Smooth muscle cell (in vitro differentiated cells): Measurements from ENCODE around the gene PLCH1. TPM values are rescaled to one million over a fixed set of nuclear protein-coding genes. Genes with fewer than 3 reads are reported as not detected.

Experiments used
- DNase-seq: peaks from one replicate; lab custom pipeline; 2025; ENCODE audit not compliant: unreplicated experiment; lab: John Stamatoyannopoulos, UW
- H2AFZ ChIP-seq: fragments of 200-600 bp; sonication (generic); 2 replicates; pipeline ENCODE4 v1.6.0; 2016; ENCODE audit warnings: antibody characterized with exemption, low read depth, mild to moderate bottlenecking
- H3F3A ChIP-seq: fragments of 200-600 bp; sonication (generic); 2 replicates; pipeline ENCODE4 v1.6.0; 2017; ENCODE audit warnings: antibody characterized with exemption, low read depth
- H3K27ac ChIP-seq: fragments of 200-600 bp; sonication (generic); 2 replicates; pipeline ENCODE4 v1.5.1; 2016; ENCODE audit warnings: low read depth, mild to moderate bottlenecking
- H3K27me3 ChIP-seq: fragments of 200-600 bp; sonication (generic); 2 replicates; pipeline ENCODE4 v1.6.1; 2016; ENCODE audit warnings: low read depth, mild to moderate bottlenecking
- H3K36me3 ChIP-seq: fragments of 200-600 bp; sonication (generic); 2 replicates; pipeline ENCODE4 v1.5.1; 2016; ENCODE audit warnings: low read depth
- H3K4me1 ChIP-seq: fragments of 200-600 bp; sonication (generic); 2 replicates; pipeline ENCODE4 v1.5.1; 2016; ENCODE audit warnings: low read depth
- H3K4me2 ChIP-seq: fragments of 200-600 bp; sonication (generic); 2 replicates; pipeline ENCODE4 v1.6.0; 2016; ENCODE audit warnings: mild to moderate bottlenecking
- H3K4me3 ChIP-seq: fragments of 200-600 bp; sonication (generic); 2 replicates; pipeline ENCODE4 v1.5.1; 2016; ENCODE audit warnings: mild to moderate bottlenecking
- H3K79me2 ChIP-seq: fragments of 200-600 bp; sonication (generic); 2 replicates; pipeline ENCODE4 v1.6.0; 2016; ENCODE audit warnings: low read depth, mild to moderate bottlenecking
- H3K9ac ChIP-seq: fragments of 200-600 bp; sonication (generic); 2 replicates; pipeline ENCODE4 v1.6.0; 2016; ENCODE audit warnings: low read depth
- H3K9me3 ChIP-seq: fragments of 200-600 bp; sonication (generic); replicated peaks from 2 replicates; pipeline ENCODE4 v1.5.1; 2016; ENCODE audit warnings: low read depth
- H4K20me1 ChIP-seq: fragments of 200-600 bp; sonication (generic); 2 replicates; pipeline ENCODE4 v1.6.0; 2016; ENCODE audit warnings: low read depth
- WGBS: methylation state at CpG from one replicate; pipeline ENCODE4 v1.1.7; 2016; ENCODE audit warnings: low lambda C conversion rate; 5-methylcytosine and 5-hydroxymethylcytosine counted together
- polyA plus RNA-seq: library from polyadenylated mRNA; unstranded; fragments of >200 nt; fragmentation: Nextera tagmentation; extraction: Ambion mirVana; gene quantifications from 2 replicates; pipeline ENCODE4 v1.2.1, GENCODE V29; 2016
- total RNA-seq: library from RNA; depleted of rRNA; stranded (reverse); fragments of >200 nt; gene quantifications from 2 replicates; pipeline ENCODE4 v1.2.3, GENCODE V29; 2014
- TF ChIP-seq, protein P1 (sequence below): fragments of 200-600 bp; sonication (generic); IDR thresholded peaks from 2 replicates; pipeline ENCODE4 v1.5.1; 2017; ENCODE audit warnings: borderline replicate concordance, mild to moderate bottlenecking, antibody characterized with exemption; ENCODE audit not compliant: insufficient read depth, poor library complexity, severe bottlenecking

The PLCH1 gene
- total and polyA plus RNA-seq, 2 experiments from 2014 or later, result 0.36 TPM; not detected in 1

DNA sequence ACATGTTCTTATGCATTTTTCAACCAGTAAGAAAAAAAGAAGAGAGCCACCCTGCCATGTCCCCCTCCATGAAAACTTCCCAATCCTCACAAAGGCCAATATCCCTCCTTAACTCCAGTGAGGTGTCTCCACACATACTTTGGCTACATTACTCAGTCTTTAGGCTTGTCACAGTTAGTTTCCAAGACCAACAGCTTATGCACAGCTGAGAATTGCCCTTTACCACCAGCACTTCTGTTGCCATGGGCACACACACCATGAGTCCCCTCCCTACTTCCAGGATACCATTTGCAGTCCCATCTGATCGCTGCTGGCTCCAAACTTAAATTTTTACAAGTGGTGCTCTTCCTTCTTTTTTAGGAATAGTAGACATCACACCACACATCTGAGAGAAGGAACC lies 301.1 kb downstream of the PLCH1 start:
- no peaks in the 10 kb centered on the region for H3K27me3 ChIP-seq
- no peaks in the 10 kb centered on the region for H4K20me1 ChIP-seq
- no peak for DNase-seq
- TF ChIP-seq, protein P1, sequence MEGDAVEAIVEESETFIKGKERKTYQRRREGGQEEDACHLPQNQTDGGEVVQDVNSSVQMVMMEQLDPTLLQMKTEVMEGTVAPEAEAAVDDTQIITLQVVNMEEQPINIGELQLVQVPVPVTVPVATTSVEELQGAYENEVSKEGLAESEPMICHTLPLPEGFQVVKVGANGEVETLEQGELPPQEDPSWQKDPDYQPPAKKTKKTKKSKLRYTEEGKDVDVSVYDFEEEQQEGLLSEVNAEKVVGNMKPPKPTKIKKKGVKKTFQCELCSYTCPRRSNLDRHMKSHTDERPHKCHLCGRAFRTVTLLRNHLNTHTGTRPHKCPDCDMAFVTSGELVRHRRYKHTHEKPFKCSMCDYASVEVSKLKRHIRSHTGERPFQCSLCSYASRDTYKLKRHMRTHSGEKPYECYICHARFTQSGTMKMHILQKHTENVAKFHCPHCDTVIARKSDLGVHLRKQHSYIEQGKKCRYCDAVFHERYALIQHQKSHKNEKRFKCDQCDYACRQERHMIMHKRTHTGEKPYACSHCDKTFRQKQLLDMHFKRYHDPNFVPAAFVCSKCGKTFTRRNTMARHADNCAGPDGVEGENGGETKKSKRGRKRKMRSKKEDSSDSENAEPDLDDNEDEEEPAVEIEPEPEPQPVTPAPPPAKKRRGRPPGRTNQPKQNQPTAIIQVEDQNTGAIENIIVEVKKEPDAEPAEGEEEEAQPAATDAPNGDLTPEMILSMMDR, result no peak
- WGBS, result 100% methylated on average over 1 of the region's 1 CpG
- no peaks in the 10 kb centered on the region for H3K9me3 ChIP-seq
- no peak overlapping the region for H3K4me2 ChIP-seq
- H2AFZ ChIP-seq, result no peak overlapping the region
- H3K36me3 ChIP-seq, result no peaks in the 10 kb centered on the region
- no peaks in the 10 kb centered on the region for H3K4me1 ChIP-seq
- no peak overlapping the region for H3K27ac ChIP-seq
- H3F3A ChIP-seq, result no peaks in the 10 kb centered on the region
- H3K79me2 ChIP-seq, result no peaks in the 10 kb centered on the region
- no peak overlapping the region for H3K9ac ChIP-seq
- no peak overlapping the region for H3K4me3 ChIP-seq

DNA sequence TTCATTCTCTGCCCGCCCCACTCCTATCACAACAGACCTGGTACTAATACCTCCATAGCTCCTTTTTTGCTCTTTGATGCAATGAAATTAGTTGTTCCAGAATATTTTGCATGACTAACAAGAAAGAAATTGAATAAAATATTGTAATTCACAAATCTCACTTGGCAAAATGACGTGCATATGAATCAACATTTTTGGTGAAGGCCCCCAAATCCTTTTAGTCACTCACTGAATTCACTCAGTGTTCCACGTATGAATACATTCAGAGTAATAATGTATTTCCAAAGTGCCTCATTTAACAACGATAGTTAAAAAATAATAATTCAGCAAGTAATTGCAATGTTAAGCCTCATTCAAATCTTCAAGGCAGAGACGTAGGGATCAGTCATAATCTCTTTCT lies 302.8 kb downstream of the PLCH1 start:
- Histone ChIP-seq H2AFZ (no peak overlapping the region), H3K27me3 (no peaks in the 10 kb centered on the region), H3K4me3 (no peak overlapping the region), H3K4me2 (no peak overlapping the region), H3K27ac (no peak overlapping the region), H3K36me3 (no peaks in the 10 kb centered on the region), H3K4me1 (no peaks in the 10 kb centered on the region), H3K79me2 (no peaks in the 10 kb centered on the region), H3F3A (no peaks in the 10 kb centered on the region), H4K20me1 (no peaks in the 10 kb centered on the region), H3K9me3 (no peaks in the 10 kb centered on the region), H3K9ac (no peak overlapping the region)
- WGBS, result 88% methylated on average over 5 of the region's 5 CpGs
- TF ChIP-seq, protein P1, result no peak
- no peak for DNase-seq

DNA sequence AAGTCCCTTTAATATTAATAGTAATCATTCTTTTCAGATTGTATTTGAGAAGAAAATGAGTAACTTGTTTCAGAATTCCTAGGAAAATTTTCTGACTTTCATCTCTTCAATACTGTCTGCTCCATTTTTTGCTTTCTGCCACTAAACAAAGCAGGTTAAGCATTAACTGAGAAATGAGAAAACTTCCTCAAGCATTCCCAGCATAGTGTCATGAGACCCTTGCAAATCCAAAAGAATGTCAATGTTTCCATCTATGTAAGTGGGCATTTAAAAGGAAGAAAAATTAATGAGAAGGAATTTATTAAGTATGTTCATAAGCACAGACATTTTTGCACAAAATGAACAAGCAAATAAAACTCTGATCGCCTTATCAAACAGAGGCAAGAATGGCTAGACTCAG lies 303.4 kb downstream of the PLCH1 start:
- Histone ChIP-seq H3K27ac (no peak overlapping the region), H3K9me3 (no peaks in the 10 kb centered on the region), H4K20me1 (no peaks in the 10 kb centered on the region), H3K79me2 (no peaks in the 10 kb centered on the region), H3K36me3 (no peaks in the 10 kb centered on the region), H3K4me1 (no peaks in the 10 kb centered on the region), H3K9ac (no peak overlapping the region), H3K27me3 (no peaks in the 10 kb centered on the region), H3K4me2 (no peak overlapping the region), H3K4me3 (no peak overlapping the region), H2AFZ (no peak overlapping the region), H3F3A (no peaks in the 10 kb centered on the region)
- WGBS, result 96% methylated on average over 1 of the region's 1 CpG
- no peak for DNase-seq
- TF ChIP-seq, protein P1, result no peak

DNA sequence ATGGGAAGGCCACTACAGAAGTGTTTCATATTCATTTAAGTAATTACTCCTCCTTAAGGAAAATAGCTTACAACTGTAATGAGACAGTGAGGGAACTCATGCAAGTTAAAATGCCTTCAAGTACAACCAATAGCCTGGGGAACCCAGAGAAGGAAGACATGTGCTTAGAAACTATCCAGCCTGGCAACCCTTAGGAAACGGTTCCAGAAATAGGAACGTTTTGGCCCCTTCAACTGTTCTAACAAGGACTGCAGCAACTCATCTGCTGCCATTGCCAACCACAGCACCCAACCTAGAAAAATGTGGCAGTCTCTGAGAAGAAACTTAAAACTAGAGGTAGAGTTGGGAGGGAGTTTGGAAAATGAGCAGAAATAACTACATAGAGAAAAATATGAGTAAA lies 303.8 kb downstream of the PLCH1 start:
- WGBS, result 70% methylated on average over 2 of the region's 2 CpGs
- TF ChIP-seq, protein P1, result no peak

More for the DNA sequence above, 303.8 kb downstream of the PLCH1 start:
- Histone ChIP-seq H3K36me3 (no peaks in the 10 kb centered on the region), H3K79me2 (no peaks in the 10 kb centered on the region), H3K4me2 (no peak overlapping the region), H2AFZ (no peak overlapping the region), H3K4me1 (no peaks in the 10 kb centered on the region), H3K27me3 (no peaks in the 10 kb centered on the region), H4K20me1 (no peaks in the 10 kb centered on the region), H3K9me3 (no peaks in the 10 kb centered on the region), H3F3A (no peaks in the 10 kb centered on the region), H3K9ac (no peak overlapping the region), H3K4me3 (no peak overlapping the region), H3K27ac (no peak overlapping the region)
- DNase-seq, result no peak
